Loucy (cell line): ENCODE data around the gene CELSR1.

Experiments used
- H2AFZ ChIP-seq: fragments of 200-600 bp; sonication (generic); 2 replicates; pipeline ENCODE4 v1.6.0; 2016; ENCODE audit warnings: antibody characterized with exemption, mild to moderate bottlenecking, low read length, moderate library complexity
- H3F3A ChIP-seq: fragments of 200-600 bp; 2 replicates; pipeline ENCODE4 v1.6.0; 2016; ENCODE audit warnings: antibody characterized with exemption, low read depth, mild to moderate bottlenecking
- H3K27me3 ChIP-seq: fragments of 200-600 bp; sonication (generic); 2 replicates; pipeline ENCODE4 v1.6.1; 2014; ENCODE audit warnings: low read length, mild to moderate bottlenecking; ENCODE audit not compliant: insufficient read depth, poor library complexity, severe bottlenecking
- H3K36me3 ChIP-seq: fragments of 200-600 bp; sonication (generic); 2 replicates; pipeline ENCODE4 v1.6.1; 2016; ENCODE audit warnings: low read length; ENCODE audit not compliant: insufficient read depth
- H3K4me1 ChIP-seq: fragments of 200-600 bp; sonication (generic); 2 replicates; pipeline ENCODE4 v1.5.1; 2014; ENCODE audit warnings: low read length, mild to moderate bottlenecking; ENCODE audit not compliant: insufficient read depth, poor library complexity, severe bottlenecking
- H3K4me2 ChIP-seq: fragments of 200-600 bp; sonication (generic); 2 replicates; pipeline ENCODE4 v1.6.0; 2014; ENCODE audit warnings: antibody characterized with exemption, low read length, low read depth, mild to moderate bottlenecking; ENCODE audit not compliant: poor library complexity, severe bottlenecking
- H3K4me3 ChIP-seq: fragments of 200-600 bp; sonication (generic); 2 replicates; pipeline ENCODE4 v1.5.1; 2014; ENCODE audit warnings: low read length, mild to moderate bottlenecking, mixed read lengths; ENCODE audit not compliant: poor library complexity, severe bottlenecking
- H3K79me2 ChIP-seq: fragments of 200-600 bp; sonication (generic); 2 replicates; pipeline ENCODE4 v1.6.1; 2014; ENCODE audit warnings: low read length; ENCODE audit not compliant: insufficient read depth
- H3K9ac ChIP-seq: fragments of 200-600 bp; sonication (generic); 2 replicates; pipeline ENCODE4 v1.6.0; 2014; ENCODE audit warnings: mild to moderate bottlenecking, low read depth, low read length, moderate library complexity; ENCODE audit not compliant: poor library complexity, severe bottlenecking
- H3K9me2 ChIP-seq: fragments of 200-600 bp; sonication (generic); replicated peaks from 2 replicates; pipeline ENCODE4 v1.6.1; 2016; ENCODE audit warnings: low read depth, low read length, mixed read lengths
- H3K9me3 ChIP-seq: fragments of 200-600 bp; sonication (generic); 2 replicates; pipeline ENCODE4 v1.6.1; 2014; ENCODE audit warnings: mild to moderate bottlenecking, antibody characterized with exemption, low read length, low read depth; ENCODE audit not compliant: insufficient read depth
- H4K20me1 ChIP-seq: fragments of 200-600 bp; sonication (generic); 2 replicates; pipeline ENCODE4 v1.6.0; 2014; ENCODE audit warnings: antibody characterized with exemption, low read length, mild to moderate bottlenecking; ENCODE audit not compliant: insufficient read depth, poor library complexity, severe bottlenecking
- EZH2phosphoT487 ChIP-seq: fragments of 200-600 bp; IDR thresholded peaks from 2 replicates; pipeline ENCODE4 v1.6.1; 2018; ENCODE audit warnings: antibody characterized with exemption, mild to moderate bottlenecking, moderate library complexity, borderline replicate concordance
- TF ChIP-seq, protein P1 (sequence below): fragments of 200-600 bp; sonication (generic); conservative IDR thresholded peaks from 2 replicates; pipeline ENCODE4 v1.5.1; 2014; ENCODE audit warnings: mild to moderate bottlenecking, antibody characterized with exemption, low read length

CELSR1 gene

GRCh38 chr22:46519377-46519776 is 18.0 kb downstream of the CELSR1 start:
- H3K9me3 ChIP-seq = no peaks in the 10 kb centered on the region
- no peaks in the 10 kb centered on the region for H4K20me1 ChIP-seq
- H3K4me2 ChIP-seq = no peak overlapping the region
- no peaks in the 10 kb centered on the region for H3K79me2 ChIP-seq
- H2AFZ ChIP-seq = no peak overlapping the region
- no peaks in the 10 kb centered on the region for H3K9me2 ChIP-seq
- H3K4me1 ChIP-seq = no peaks in the 10 kb centered on the region
- no peak overlapping the region for H3K4me3 ChIP-seq
- H3K36me3 ChIP-seq = no peaks in the 10 kb centered on the region
- H3K9ac ChIP-seq = no peak overlapping the region
- no peaks in the 10 kb centered on the region for H3K27me3 ChIP-seq
- TF ChIP-seq EZH2phosphoT487 = no peak
- TF ChIP-seq, protein P1, sequence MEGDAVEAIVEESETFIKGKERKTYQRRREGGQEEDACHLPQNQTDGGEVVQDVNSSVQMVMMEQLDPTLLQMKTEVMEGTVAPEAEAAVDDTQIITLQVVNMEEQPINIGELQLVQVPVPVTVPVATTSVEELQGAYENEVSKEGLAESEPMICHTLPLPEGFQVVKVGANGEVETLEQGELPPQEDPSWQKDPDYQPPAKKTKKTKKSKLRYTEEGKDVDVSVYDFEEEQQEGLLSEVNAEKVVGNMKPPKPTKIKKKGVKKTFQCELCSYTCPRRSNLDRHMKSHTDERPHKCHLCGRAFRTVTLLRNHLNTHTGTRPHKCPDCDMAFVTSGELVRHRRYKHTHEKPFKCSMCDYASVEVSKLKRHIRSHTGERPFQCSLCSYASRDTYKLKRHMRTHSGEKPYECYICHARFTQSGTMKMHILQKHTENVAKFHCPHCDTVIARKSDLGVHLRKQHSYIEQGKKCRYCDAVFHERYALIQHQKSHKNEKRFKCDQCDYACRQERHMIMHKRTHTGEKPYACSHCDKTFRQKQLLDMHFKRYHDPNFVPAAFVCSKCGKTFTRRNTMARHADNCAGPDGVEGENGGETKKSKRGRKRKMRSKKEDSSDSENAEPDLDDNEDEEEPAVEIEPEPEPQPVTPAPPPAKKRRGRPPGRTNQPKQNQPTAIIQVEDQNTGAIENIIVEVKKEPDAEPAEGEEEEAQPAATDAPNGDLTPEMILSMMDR = no peak
- no peaks in the 10 kb centered on the region for H3F3A ChIP-seq

DNA sequence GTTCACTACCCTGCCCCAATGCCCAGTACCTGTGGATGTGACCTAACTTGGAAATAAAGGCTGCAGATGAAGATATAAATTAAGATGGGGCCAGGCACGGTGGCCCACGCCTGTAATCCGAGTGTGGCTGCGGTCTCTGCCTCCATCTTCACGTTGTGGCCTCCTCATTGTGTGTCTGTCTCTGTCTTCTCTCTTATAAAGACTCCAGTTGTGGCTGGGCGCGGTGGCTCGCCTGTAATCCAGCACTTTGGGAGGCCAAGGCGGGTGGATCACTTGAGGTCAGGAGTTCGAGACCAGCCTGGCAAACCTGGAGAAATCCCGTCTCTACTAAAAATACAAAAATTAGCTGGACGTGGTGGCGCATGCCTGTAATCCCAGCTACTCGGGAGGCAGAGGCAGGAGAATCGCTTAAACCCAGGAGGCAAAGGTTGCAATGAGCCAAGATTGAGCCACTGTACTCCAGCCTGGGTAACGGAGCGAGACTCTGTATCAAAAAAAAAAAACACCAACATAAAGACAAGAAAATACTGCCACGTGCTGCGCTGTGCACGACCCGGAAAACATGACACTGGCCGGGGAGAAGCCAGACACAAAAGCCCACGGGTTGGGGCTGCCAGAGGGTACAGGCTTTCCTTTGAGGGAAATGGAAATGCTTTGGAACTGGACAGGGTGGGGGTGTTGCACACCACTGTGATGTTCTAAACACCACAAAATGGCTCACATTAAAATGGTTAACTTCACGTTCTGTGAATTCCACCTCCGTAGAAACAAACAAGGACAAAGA is 18.7 kb downstream of the CELSR1 start:
- Histone ChIP-seq H3K4me2 (no peak overlapping the region), H3K4me3 (no peak overlapping the region), H3K9me3 (no peaks in the 10 kb centered on the region), H2AFZ (no peak overlapping the region), H3K27me3 (no peaks in the 10 kb centered on the region), H3K9ac (no peak overlapping the region), H3K4me1 (no peaks in the 10 kb centered on the region), H3K36me3 (no peaks in the 10 kb centered on the region), H3F3A (no peaks in the 10 kb centered on the region), H4K20me1 (no peaks in the 10 kb centered on the region), H3K9me2 (no peaks in the 10 kb centered on the region), H3K79me2 (no peaks in the 10 kb centered on the region)
- TF ChIP-seq, protein P1 = no peak
- no peak for TF ChIP-seq EZH2phosphoT487

GRCh38 chr22:46518038-46518437 is 19.4 kb downstream of the CELSR1 start:
- TF ChIP-seq, protein P1 = no peak
- no peak for TF ChIP-seq EZH2phosphoT487
- H3K9me2 ChIP-seq = no peaks in the 10 kb centered on the region
- H4K20me1 ChIP-seq = no peaks in the 10 kb centered on the region
- H3K27me3 ChIP-seq = no peaks in the 10 kb centered on the region
- no peaks in the 10 kb centered on the region for H3K4me1 ChIP-seq
- no peaks in the 10 kb centered on the region for H3K36me3 ChIP-seq
- no peaks in the 10 kb centered on the region for H3K9me3 ChIP-seq
- H3K9ac ChIP-seq = no peak overlapping the region
- H3K4me2 ChIP-seq = no peak overlapping the region
- H3K4me3 ChIP-seq = no peak overlapping the region
- no peaks in the 10 kb centered on the region for H3F3A ChIP-seq
- H3K79me2 ChIP-seq = no peaks in the 10 kb centered on the region
- no peak overlapping the region for H2AFZ ChIP-seq
